Activated effector memory CD4-positive, alpha-beta T cell treated with Interleukin-2 at 50 U/mL for 16 hours (primary cell): ENCODE data around the gene TAF15.

ENCODE experiments used
- DNase-seq: peaks from one replicate; pipeline ENCODE4 v3.0.0-alpha.2; 2020

TAF15 gene

GRCh38 chr17:35808962-35809854, at the start of gene TAF15:
TSS of gene TAF15 (plus strand) at chr17:35809484. CDS start at chr17:35809570, 86 bp downstream.
- peak; percentile 92 for DNase-seq

DNA sequence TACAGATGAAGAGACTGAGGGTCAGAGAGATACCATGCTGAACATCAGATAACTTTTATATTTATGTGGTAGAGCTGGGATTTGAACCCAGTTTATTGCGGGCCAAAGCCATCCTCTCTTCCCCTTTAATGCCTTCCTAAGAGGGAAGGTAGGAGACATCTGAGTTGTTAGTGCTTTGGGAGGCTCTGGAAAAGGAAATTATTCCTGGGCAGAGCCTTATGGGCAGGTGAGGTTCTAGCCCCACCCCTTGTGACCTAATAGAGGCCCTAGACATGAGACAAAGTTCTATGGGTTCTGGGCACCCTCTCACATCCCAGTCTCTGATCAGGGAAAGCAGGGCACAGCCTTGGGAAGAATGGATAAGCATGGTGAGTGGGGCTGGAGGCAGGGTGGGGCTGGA, 48.7 kb upstream of the TAF15 start, which contains the start of gene C17orf50:
Gene C17orf50 (plus strand): TSS at position 301 of the 400 bp plus-strand sequence. CDS start 55 bp downstream, at position 356.
- no peak for DNase-seq

GRCh38 chr17:35761601-35762000, 47.7 kb upstream of the TAF15 start:
- DNase-seq: no peak

DNA sequence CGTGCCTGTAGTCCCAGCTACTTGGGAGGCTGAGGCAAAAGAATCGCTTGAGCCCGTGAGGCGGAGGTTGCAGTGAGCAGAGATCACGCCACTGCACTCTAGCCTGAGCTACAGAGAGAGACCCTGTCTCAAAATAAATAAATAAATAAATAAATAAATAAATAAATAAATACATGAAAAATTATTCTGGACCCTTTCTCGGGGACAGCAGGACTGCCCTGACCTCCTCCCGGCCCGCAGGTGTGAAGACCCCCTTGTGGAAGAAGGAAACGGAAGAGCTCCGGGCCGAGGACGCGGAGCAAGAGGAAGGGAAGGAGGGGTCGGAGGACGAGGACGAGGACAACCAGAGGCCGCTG, 45.5 kb upstream of the TAF15 start:
- DNase-seq: no peak

- peak; percentile 79 for DNase-seq
Measured at GRCh38 chr17:35764123-35764991, 44.9 kb upstream of the TAF15 start.

DNA sequence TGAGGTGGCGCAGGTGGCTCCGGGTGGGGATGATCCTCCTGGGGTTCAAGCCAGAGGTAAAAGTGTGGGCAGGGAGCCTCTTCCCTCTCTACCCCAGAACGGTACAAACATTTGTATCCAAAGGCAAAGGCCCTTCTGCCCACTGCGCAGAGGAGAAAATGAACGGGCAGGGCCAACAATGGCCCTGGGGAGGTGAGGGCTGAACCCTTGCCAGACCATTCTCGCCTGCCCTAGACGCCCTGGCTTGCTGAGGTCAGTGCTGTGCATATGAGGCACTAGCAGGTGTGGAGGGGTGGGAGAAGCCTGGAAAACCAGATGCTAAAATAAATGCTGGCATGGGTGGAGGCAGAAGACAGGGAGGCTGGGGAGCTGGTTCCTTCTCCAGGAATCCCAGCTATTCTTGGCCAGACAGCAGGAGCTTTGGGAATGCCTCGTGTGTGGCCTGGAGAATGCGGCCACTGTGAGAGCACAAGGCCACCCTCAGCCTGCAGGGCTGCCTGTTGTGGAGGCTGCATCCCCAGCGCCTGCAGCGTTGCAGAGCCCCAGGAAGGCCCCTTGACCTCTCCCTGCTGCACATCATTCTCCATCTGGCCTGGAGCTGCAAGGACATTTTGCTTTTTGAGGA, 44.1 kb upstream of the TAF15 start:
- DNase-seq: no peak

DNA sequence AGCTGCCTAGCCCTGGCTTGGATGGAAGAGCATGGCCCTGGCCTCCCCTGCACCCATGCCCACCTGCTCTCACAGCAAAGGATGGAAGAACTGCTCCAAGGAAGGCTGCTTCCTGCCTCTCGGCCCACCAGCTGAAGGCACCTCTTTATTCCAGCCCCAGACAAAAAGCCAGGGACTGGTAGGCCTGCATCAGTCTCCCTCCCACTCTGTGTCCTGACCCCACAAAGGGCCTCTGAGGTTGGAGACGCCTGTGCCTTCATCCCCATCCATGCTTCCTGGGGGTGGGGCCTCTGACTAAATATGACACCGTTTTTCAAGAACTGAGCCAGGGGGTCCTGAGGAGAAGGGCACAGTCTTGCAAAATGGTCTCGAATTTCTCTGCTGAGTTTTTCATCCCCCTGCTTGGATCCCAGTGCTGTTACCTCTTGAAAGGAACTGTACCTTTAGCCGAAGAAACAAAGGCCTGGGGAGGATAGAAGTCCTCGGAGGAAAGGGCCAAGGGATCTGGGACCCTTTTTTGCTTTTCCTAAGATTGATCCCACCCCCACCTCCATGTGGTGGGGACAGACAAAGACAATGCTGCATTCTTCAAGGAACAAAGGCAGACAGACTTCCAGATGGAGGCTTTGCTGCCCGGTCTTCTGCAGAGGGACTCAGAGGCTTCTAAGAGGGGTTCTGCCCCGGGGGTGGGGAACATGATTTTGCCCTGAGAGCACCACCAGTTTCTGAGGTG, 43.4 kb upstream of the TAF15 start:
- DNase-seq: no peak

GRCh38 chr17:35766489-35766877, 42.8 kb upstream of the TAF15 start:
- no peak for DNase-seq

GRCh38 chr17:35766903-35767510, 42.3 kb upstream of the TAF15 start:
- no peak for DNase-seq

GRCh38 chr17:35768797-35769196, 40.5 kb upstream of the TAF15 start:
- no peak for DNase-seq

DNA sequence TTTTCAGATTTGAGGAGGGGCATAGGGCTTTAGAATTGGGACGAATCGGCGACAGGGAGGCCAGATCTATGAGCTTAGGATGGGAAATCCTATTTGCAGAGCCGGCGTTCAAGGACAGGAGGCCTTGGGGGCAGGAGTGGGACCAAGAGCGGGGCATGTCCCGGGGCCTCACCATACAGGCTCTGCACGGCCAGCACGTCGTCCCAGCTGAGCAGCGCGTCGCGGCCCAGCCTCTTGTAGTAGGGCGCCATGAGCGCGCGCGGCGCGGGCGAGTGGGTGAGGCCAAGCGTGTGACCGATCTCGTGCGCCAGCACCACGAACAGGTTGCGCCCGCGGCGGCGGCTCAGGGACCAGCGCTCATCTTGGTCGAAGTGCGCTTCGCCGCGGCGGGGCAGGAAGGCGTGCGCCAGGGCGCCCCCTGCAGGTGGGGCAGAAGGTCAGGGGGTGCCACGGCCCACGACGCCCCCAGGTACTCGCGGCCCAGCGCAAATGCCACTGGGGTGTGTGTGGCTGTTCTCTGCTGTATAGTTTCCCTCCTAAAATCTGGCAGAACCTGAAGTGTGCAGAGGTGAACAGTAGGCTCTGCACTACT, 39.3 kb upstream of the TAF15 start:
- DNase-seq: no peak

DNA sequence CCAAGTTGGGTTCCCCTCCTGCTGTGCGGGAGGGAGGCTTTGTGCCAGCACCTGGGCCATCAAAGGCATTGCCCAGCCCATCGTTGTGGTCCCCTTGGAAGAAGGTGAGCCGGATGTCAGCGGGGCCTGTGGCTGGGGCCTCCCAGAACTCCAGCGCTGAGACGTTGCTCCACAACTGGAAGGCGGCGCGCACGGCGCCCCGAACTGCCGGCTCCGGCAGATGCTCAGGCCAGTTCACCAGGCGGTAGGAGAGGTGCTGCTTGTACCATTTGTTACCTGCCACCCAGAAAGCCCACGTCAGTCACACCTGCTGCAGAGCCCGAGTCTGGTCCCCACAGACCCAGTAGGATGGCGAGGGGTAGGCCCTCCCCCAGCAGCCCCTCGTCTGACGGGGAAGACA, 36.2 kb upstream of the TAF15 start:
- DNase-seq: no peak

DNA sequence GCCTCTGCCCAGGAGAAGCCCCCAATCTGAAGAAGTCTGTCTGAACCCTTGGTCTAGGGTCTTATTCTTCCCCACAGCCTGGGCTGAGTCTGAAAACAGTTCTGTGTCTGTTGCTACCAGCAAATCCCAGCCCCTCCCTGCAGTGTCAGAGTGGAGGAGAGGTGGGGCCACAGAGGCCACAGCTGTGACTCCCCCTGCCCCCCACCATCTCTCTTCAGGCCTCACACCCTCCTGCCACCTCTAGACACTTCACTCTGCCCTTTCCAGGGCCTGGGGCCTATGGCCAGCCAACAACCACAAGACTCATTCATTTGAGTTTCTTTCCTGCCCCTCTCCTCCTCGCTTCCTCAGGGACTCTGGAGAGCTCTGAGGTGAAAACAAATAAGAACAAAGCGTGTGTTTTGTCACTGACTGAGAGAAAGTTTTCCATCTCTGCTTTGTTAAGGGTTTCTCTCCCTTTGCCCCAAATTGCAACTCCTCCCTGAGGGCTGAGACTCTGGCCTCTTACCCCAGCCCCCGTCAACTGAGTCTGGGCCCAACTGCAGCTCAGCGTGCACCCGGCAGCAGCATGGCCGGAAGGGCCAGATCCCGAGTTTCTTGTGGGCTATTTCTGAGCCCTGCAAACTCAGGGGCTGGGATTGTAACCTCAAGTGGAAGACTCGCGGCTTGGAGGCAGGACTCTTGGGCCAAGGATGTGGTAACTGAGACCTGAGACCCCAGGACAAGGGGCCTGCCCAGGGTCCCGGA, 35.4 kb upstream of the TAF15 start:
- DNase-seq: no peak

DNA sequence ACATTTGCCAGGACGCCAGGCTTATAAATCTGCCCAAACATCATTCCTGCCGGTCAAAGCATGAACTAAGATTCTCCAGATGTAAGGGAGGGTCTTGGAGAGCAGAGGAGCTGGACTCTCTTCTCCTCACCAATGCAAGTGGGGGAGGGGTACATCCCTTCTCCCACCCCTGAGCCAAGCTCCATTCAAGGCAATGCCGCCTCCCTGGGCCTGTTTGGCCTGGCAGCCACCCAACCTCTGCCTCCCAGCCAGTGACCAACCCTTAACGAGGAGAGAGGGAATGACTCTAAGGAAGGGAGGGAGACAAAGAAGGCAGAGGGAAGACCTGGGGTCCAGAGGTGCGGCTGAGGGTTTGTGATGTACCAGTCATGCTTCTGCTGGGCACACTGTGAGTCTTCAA, 34.8 kb upstream of the TAF15 start:
- no peak for DNase-seq

GRCh38 chr17:35775039-35775438, 34.2 kb upstream of the TAF15 start:
- DNase-seq: no peak

DNA sequence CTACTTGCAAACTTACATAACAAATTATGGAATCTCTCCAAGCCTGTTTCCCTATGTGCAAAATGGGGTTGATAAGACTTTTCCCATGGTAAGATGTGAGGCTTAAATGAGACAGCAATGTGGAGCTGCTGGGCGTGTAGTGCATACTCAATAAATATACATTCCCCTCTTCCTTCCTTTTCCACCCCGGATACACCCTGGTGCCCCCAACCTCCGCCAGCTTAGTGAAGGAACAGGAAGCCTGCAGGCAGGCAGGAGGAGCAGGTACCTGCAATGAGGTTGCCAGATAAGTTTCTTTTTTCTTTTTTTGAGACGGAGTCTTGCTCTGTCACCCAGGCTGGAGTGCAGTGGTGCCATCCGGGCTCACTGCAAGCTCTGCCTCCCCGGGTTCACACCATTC, 33.7 kb upstream of the TAF15 start:
- DNase-seq: no peak

DNA sequence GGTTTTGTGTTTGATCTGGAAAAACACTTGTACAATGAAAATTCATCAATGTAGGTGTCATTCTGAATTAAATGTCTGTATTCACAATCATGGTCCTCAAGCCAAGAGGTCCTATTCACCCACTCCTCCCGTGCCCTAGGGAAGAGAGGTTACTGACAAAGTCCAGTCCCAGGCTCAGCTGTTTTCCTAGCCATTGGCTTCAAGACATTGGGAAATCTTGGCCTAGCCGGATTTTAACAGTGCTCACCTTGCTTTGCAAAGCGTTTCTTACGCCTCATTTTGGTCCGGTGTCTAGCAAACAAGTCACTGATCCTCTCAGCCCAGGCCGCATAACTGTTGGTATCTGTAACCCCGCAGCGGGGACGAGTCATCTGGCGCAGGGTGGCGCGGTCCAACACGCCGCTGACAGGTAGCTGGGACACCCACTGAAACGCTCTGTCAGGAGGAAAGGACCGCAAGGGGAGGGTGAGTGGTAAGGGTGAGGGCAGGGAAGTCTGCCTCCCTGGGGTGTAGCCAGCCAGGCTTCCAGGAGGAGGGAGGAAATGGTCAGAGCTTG, 30.6 kb upstream of the TAF15 start:
- DNase-seq: no peak

- no peak for DNase-seq
Measured at GRCh38 chr17:35780950-35781349, 28.3 kb upstream of the TAF15 start.

GRCh38 chr17:35784895-35785294, 24.4 kb upstream of the TAF15 start:
- DNase-seq: no peak

DNA sequence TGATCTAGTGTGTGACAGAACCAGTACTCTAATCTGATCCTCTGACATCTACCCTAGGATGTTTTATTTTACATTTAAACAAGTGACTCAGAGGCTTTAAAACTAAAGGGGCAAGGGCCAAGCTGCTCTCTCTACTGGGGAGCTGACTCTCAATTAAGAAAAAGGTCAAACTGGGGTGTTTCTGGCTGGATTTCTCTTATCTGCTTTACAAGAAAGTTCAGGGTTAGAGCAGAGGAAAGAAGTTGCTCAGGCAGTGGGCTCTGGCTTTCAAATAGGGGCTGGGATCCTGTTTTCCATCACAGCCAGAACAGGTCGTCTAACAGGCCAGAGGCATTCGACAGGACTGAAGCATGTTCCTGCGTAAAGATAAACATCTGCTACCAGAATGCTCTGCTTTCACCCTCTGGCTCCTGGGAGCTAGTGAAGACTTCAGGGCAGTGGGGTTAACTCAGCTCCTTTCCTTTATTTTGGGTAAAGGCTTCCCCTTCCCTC, 22.3 kb upstream of the TAF15 start:
- no peak for DNase-seq
